ENCODE results near the gene FOXL2NB.
A peak's percentile ranks its signal among the peaks of the same experiment; 100 is the strongest.

DNA sequence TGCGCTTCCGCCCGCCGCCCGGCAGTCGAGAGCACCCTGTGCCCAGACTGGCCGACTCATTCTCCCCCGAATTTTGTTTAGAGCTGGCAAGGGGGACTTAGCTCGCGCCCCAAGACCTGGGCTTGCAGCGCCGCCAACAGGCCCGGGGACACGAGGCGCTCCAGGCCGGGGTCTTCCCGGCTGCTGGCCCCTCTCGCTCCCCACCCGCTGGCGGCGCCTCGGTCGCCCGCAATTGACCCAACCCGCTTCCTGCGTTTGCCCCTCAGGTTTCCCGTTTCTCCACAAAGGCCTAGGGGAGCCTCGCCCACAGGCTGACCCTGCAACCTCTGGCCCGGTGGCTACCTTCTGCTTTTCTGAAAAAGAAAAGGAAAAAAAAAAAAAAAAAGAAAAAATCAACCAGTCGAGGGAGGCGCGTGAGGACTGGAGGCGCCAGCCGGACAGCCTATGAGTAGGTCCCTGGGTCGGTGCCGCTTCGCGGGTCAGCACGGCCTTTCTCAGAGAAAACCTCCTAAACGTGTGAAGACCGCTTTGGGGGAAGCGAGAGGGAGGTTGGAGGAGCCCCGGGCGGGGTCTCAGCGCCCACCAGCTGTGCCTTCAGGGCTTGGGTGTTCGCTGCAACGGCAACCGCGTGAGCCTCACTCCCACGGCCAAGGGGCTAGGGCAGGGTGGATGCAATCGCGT, 7.3 kb upstream of the FOXL2NB start:
- peak; percentile 4 for TF ChIP-seq POLR2AphosphoS5 (IDR thresholded peaks at IDR 0.05)
- TF ChIP-seq, protein P1, sequence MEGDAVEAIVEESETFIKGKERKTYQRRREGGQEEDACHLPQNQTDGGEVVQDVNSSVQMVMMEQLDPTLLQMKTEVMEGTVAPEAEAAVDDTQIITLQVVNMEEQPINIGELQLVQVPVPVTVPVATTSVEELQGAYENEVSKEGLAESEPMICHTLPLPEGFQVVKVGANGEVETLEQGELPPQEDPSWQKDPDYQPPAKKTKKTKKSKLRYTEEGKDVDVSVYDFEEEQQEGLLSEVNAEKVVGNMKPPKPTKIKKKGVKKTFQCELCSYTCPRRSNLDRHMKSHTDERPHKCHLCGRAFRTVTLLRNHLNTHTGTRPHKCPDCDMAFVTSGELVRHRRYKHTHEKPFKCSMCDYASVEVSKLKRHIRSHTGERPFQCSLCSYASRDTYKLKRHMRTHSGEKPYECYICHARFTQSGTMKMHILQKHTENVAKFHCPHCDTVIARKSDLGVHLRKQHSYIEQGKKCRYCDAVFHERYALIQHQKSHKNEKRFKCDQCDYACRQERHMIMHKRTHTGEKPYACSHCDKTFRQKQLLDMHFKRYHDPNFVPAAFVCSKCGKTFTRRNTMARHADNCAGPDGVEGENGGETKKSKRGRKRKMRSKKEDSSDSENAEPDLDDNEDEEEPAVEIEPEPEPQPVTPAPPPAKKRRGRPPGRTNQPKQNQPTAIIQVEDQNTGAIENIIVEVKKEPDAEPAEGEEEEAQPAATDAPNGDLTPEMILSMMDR (IDR thresholded peaks at IDR 0.05; ENCODE audit: poor library complexity, severe bottlenecking) = no peak
- TF ChIP-seq SMC3 (conservative IDR thresholded peaks at IDR 0.05; ENCODE audit: poor library complexity) = no peak
- TF ChIP-seq RAD21 (conservative IDR thresholded peaks at IDR 0.05) = no peak
- no peak for TF ChIP-seq MXI1 (conservative IDR thresholded peaks at IDR 0.05; ENCODE audit: poor library complexity, severe bottlenecking)
- TF ChIP-seq, protein P2, sequence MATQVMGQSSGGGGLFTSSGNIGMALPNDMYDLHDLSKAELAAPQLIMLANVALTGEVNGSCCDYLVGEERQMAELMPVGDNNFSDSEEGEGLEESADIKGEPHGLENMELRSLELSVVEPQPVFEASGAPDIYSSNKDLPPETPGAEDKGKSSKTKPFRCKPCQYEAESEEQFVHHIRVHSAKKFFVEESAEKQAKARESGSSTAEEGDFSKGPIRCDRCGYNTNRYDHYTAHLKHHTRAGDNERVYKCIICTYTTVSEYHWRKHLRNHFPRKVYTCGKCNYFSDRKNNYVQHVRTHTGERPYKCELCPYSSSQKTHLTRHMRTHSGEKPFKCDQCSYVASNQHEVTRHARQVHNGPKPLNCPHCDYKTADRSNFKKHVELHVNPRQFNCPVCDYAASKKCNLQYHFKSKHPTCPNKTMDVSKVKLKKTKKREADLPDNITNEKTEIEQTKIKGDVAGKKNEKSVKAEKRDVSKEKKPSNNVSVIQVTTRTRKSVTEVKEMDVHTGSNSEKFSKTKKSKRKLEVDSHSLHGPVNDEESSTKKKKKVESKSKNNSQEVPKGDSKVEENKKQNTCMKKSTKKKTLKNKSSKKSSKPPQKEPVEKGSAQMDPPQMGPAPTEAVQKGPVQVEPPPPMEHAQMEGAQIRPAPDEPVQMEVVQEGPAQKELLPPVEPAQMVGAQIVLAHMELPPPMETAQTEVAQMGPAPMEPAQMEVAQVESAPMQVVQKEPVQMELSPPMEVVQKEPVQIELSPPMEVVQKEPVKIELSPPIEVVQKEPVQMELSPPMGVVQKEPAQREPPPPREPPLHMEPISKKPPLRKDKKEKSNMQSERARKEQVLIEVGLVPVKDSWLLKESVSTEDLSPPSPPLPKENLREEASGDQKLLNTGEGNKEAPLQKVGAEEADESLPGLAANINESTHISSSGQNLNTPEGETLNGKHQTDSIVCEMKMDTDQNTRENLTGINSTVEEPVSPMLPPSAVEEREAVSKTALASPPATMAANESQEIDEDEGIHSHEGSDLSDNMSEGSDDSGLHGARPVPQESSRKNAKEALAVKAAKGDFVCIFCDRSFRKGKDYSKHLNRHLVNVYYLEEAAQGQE (IDR thresholded peaks at IDR 0.05; ENCODE audit: borderline replicate concordance) = no peak

Data from neural cell (in vitro differentiated cells).